Activated CD4-positive, alpha-beta T cell treated with anti-CD3 and anti-CD28 coated beads, Interleukin-10, Interleukin-2, amounts not matched to agents 100 ng/mL and 50 ng/mL, durations not matched to agents 16 hours and 8 hours (primary cell): ENCODE measurements around the gene ANXA6.

Experiments used
- DNase-seq: peaks from one replicate; pipeline ENCODE4 v3.0.0-alpha.2; 2020

ANXA6 gene

DNA sequence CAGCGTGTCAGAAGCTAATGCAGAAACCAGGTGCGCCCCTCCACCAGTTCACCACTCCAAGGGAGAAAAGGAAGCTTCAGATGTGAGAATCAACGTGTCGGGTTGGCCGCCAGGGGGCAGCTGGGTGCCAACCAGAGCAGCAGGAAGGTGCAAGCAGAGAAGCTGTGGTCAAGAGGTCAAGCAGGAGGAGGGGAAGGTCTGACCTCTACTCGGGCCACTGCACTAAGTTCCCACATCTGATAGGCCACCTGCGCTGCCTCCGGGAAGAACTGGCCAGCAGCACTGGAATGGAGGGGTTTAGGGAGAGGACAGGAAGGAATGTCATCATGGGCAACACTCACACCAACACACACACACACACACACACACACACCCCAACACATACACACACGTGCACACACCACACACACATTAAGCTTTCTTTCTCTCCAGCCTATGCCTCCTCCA, 31.4 kb downstream of the ANXA6 start:
- DNase-seq = peak; percentile 79

DNA sequence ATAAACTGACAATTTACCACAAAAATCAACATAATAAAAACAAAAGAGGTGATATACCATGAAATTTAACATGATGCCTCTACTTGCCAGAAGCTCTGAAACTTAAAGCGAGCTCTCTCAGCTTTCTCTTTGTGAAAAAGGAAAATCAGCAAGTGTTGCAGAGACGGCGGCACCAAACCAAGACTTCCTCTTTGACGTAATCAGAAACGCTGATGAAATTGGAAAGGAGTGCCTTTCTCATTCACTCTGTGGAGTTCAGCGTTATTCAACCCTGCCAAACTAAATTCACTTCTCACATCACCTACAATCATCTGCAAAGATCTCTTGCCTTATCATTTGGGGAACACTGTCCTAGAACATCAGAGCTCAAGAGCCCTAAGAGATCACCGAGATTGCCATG, 32.2 kb downstream of the ANXA6 start:
- peak; percentile 50 for DNase-seq

DNA sequence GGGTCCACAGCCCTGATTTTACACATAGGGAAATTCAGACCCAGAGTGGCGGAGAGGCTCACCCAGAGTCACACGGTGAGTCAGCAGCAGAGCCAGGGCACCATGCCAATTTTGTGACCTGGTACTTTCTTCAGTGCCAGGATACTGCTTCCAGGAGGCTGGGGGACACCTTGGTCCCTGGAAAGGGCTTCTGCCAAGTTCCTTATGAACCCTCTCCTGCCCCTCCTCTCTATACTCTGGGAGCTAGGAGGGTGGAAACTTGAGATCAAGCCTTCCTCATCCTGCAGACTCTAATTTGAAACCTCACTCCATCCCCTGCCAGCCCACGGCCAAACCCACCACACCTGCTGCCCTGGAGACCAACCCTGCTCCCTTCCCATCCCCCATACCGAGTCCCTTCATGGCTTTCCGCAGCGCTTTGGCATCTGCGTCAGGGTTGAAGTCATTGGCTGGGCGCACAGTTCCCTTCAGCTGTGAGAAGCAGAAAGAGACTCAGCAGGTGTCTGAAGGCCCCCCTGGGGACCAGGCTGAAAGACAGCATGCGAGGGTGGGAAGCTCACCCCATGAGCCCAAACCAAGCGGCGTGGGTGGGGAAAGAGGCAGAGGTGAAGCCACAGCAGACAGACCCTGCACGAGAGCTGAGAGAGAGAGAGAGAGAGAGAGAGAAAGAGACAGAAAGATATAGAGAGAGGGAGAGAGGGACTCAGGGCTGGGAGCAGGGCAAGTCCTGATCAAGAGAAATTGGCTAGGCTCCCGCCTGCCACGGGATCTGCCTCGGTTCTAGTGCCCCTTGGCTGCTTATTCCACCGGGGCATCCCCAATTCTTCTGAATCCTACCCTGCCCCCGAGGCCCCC, 33.5 kb downstream of the ANXA6 start:
- no peak for DNase-seq

DNA sequence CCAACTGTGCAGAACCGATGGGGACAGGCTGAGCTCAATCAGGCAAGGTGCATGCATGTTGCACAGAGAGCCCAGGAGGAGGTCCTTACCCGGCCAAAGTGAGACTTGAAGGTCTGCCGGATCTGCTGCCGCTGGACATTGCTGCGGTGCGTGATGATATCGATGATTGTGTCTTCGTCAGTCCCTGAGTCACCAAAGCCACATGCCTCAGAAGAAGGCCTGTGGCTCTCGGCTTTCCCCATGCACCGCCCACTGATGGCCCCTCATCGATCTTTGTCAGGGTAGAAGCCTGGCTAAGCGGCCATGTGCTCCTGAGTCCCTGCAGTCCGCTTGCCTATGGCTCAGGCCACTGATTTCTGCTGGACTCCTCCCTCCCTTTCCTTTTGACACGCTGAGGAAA, 34.8 kb downstream of the ANXA6 start:
- no peak for DNase-seq

DNA sequence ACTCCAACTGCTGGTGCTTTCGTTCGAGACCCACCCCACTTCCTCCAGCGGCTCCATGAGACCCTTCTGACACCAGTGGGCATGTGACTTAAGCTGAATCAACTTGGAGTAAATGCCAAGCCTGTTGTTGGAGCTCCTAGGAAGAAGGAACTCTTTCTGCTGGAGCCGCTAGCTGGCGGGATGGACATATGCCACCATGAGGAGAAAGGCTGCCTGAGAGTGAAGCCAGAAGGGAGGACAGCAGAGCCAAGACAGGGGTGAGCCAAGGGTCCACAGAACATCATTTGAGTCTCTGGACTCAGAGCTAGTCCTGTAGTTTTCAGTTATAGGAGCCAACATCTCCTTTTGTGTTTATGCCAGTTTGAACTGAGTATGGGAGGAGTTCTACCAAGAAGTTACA, 35.9 kb downstream of the ANXA6 start:
- DNase-seq = no peak

DNA sequence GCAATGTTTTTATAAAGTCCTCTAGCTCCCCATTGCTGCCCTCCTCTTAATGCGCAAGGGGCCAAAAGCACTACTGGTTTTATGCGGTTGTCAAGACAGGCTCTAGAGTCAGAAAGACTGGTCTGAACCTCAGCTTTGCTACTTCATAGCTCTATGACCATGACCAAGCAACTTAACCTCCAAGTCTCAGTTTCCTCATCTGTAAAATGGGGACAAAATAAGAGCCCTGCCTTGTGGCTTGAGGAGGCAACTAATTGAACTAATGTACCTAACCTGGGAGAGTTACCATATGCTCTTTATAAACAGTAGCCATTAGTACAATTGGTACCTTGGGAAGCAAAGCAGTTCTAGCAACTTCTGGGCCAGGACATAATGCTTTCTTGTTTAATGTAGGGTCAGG, 36.5 kb downstream of the ANXA6 start:
- no peak for DNase-seq

DNA sequence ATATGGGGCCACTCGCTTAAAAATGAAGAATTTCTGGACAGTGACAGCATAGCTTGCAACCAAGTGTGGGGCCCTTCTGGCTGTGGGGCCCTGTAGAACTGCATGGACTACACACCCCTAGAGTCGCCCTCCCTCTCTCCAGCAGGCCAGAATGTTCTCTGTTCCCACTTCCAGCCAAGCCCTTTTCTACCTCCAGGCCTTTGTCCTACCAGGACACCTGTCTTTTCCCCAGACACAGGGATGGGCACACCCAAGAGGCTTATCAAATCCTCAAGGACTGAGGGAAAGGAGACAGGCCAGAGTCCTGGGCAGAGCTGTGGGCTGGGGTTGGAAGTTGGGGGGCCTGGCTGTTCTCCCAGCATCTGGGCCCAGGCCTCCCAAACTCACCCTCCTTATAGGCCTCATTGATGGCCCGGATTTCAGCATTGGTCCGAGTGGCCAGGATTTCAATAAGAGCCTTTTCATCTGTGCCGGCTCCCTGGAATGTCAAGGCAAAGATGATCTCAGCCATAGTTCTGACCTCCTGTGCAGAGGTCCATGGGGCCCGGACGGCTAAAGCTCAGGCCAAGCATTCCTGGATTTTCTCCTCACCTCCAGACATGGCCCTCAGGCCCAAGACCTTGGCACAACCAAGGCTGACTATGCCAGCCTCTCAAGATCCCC, 38.5 kb downstream of the ANXA6 start:
- DNase-seq = no peak

DNA sequence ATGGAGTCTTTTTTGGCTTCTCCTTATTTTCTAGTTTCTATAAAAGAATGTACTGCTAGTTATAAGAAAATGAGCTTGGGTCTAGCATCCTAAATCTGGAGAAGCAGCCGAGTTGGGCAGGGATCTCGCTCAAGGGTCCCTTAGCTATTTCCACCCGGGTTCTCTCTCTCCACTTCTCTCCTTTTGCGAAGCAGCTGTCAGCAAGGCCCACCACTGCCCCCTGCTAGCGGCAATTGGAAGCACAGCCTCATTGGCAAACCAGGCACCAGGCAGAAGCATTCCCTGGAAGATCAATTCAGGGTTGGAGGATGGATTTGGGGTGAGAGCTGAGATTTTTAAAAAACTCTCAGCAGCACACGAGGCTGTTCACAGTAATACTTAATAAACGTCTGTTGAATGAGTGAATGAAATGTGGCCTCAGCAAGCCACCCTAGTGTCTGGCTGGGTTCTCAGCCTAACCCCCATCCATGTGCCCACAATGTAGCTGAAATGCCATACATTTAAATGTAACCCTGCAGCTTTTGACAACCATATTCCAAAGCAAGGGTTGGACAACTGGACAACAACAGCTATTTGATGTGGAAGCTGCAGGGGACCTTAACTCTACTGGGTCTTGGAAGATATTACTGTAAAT, 42.2 kb downstream of the ANXA6 start:
- peak; percentile 72 for DNase-seq

DNA sequence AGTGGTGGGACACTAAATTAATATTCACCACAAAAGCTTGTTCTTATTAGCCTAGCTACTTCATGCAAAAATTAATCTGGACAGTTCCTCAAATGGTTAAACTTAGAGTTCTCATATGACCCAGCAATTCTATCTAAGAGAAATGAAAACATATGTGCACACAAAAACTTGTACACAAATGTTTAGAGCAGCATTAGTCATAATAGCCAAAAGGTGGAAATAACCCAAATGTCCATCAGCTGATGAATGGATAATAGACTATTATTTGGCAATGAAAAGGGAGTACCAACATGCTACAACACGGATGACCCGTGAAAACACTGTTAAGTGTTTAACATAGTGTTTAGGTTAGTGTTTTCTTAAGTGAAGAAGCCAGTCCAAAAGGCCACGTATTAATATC, 43.9 kb downstream of the ANXA6 start:
- no peak for DNase-seq

DNA sequence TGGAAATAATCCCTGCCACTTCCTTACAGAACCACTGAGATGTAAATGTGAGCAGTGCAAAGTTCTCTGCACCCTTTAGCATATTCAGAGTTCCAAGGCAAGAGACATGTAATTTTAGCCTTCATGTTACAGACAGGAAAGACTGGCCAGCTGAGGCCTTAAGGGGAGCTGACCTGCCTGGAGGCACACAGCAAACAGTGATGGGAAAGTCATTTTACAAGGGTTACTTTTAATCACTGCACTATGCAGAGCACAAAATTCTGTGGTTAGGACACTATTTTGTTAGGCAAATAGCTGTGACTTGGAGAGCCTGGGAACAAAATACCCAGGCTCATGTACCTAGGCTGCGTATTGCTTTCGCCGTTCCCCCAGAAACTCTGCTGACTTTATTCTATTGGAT, 46.6 kb downstream of the ANXA6 start:
- DNase-seq = no peak

DNA sequence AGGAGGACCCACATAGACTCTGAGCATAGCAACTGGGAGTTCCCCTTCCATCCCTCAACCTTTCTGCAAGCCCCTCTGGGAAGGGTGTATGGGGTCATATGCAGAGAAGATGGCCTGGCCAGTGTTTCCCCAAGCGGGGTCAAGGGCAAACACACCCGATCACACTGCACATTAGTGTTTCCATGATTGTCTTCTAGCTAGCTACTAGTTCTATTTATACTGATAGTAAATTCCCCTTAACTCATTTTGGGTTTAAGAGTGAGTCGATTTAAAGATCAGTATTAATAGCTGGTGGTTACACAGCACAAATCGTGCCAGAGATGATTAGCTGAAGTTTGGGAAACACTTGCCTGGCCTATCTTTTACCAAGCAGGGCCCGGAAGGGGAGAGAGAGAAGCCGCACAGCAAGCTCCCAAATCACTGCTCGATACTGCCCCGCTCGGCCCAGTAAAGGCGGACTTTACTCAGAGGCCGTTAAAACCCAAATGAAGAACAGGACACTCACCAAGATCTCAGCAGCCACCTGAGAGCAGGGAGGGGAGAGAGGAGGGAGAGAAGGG, 47.4 kb downstream of the ANXA6 start:
- DNase-seq = no peak

DNA sequence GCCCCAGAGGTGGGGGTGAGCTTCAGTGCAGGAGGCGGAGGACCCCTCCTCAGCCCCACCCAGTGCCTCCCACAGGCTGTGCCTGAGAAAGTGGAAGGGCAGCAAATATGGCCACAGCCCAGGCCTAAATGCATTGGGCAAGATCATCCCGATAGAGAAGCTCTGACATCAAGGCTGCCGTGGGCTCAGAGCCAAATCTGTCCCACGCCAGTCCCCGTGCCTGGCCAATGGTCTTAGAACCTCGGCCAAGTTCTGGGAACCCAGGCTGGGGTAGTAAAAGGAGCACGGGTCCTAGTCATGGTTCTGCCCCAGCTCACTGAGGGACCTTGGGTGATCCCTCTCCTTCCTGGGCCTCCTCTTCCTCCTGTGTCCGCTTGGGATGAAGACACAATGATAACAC, 49.0 kb downstream of the ANXA6 start:
- DNase-seq = no peak

DNA sequence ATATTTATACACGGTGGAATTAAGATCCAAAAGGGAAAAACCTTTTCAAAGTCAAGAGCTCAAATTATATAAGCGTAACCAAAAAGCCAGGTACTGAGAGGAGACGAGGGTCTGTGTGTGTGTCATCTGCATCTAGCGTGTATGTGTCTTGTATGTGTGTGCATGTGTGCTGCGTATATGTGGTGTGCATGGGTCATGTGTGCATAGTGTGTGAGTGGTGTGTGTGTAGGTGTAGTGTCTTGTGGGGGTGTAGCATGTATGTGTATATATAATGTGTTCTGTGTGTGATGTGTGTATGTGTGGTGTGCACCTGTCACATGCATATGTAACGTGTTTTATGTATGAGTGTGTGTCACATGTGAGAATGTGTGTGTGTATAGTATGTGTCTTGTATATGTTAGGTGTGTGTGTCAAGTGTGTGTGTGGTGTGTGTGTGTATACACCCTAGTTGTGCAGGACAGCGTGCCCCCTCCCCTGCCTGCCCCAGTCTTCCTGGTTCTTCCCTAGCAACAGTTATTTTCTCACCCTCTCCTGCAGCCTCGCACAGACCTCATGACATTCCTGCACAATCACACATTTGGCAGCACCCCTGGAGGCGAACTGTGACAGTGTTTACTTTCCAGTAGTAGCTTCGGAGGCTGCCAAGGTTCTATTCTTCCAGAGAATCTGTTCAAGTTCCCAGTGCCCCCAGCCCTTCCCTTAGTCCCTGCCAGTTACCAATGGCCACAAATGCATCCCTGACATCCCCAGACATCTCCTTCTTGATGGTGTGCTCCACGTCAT, 49.6 kb downstream of the ANXA6 start:
- no peak for DNase-seq

DNA sequence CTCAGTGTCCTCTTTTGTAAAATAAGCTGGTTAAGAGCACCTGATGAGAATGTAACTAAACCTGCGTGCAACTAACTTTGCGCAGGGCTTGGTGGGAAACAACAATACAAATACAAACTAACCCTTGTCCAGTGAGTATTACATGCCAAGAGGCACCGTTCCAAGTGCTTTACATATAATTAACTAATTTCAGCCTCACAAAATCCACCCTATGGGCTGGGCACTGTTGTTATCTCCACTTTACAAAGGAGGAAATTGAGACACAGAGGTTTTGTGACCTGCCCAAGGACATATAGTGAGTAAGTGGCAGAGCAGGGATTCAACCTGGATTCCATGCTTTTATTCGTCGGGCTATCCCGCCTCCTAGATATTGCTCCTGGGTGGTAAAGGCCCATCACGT, 50.5 kb downstream of the ANXA6 start:
- no peak for DNase-seq

DNA sequence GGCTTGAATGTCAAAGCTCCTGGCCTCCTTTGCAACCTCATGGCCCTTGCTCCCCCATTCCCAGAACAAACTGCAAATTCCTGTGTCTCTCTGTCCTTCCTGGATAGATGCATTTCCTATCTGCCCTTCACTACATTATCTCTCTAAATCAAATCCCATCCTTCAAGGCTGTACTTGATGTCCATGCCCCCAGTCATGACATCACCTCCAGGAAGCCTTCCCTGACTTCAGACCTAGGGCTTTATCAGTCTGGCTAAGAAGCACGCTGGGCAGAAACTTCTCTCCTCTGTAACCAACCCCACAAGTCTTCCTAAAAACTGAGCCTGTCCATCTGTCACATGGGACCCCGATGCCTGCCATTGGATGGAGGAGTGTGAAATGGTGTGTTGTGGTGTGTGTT, 51.1 kb downstream of the ANXA6 start:
- no peak for DNase-seq

DNA sequence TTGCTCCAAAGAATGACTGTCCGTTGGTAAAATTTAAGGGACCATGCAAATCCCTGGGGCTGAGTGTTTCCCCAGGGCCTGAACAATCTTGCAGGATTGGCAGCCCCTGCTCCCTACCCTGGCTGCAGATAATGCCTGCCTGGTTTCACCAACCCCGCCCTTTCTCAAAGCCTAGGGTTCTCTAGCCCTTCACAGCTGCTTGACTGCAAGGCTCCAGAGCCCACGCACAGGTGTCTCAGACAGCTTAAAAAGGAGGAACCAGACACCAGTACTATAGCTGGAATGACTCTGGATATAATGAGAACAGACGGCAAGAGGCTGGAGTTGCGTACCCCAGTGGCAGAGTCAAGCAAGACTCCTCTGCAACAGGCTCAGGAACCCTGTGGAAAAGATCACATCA, 51.5 kb downstream of the ANXA6 start:
- no peak for DNase-seq

DNA sequence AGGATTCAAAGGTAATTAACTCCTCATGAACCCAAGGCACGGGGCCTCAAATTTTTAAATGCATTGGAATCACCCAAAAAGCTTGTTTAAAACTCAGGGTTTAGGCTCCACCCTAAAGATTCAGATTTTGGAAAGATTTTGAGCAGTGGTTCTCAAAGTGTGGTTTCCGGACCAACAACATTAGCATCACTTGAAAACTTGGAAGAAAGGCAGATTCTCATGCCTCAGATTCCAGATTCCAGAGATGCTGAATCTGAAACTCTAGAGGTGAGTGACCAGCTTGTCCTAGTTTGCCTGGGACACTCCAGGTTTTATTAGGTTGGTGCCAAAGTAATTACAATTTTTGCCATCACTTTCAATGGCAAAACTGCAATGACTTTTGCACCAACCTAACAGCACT, 52.0 kb downstream of the ANXA6 start:
- no peak for DNase-seq

DNA sequence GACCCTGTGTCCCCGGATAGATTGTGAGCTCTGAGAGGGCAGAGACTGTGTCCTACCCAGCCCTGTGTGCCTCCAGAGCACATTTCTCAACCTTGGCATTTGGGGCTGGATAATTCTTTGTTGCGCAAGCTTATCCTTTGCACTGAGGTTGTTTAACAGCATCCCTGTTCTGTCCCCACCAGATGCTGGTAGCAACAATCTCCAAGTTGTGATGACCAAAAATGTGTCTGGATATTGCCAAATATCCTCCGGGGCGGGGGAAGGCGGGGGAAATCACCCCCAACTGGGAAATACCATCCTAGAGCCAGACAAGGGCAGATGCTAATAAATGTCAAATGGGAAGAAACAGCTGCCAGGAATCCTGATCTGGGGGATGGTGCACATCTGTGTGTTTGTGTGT, 52.8 kb downstream of the ANXA6 start:
- no peak for DNase-seq

DNA sequence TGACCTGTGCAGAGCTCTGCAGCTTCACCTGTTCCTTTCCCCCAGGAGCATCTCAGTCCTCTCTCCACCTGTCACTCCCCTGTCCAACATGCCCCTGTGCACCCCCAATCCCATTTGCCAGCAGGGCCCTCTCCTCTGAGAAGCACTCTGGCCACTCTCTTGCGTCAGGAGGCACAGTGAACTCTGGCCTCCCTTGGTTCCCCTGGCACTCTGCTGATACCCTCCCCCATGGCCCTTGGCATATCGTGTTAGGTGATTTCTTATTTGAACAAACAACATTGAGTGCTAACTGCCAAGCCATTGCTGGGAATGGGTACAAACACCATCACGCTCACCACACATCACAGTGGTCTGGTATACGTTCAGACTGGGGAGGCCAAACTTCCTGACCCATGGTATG, 55.8 kb downstream of the ANXA6 start:
- DNase-seq = no peak

DNA sequence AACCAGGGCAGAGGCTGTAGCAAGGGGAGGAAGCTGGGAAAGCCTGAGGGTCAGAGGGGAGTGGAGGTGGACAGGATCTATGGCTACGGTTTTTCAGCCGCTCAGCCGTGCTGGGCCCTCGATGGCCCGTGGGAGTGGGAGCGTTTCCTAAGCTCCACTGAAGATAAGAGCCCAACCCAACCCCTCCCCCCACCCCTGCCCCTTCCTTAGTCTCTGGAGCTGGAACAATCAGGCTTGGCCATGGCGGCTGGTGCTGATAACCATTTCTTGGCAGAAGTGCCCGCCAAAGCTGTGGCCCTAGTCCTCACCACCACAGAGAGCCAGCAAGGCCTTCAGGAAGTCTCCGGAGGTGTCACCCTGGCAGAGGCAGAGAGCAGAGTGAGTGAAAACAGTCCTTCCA, 56.4 kb downstream of the ANXA6 start:
- no peak for DNase-seq

DNA sequence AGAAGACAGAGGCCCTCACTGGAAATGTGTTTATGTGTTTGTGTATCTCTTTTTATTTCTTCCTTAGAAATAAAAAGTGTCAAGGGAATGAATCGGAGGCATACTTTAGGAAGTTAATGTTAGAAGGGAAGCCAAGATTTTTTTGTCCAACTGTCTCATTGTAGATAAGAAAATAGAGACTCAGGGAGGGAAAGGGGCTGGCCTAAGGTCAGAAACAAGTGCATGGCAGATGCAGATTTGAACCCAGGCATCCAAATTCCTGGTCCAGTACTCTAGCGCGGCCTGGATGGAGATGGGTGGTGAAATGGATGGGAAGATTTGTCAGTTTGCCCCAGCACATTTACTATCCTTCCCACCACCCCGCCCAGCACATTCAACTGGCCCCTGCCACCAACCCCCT, 56.9 kb downstream of the ANXA6 start:
- DNase-seq = no peak

DNA sequence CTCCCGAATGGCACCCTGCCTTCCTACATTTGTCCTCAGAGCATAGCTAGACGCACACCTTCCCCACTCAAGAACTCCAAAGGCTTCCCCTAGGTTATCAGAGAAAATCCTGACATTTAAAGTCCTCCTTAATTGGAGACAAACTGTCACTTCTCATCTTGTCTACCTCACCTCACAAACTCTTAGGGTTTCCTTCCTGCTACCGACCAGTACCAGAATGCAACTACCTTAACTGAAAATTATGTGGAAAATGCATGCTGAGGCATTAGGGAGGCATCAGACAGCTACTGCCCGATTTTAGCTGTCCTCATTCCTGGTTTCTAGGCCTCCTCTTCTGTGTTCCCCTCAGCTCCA, 58.8 kb downstream of the ANXA6 start:
- DNase-seq = no peak
